Left colon (tissue), 2 donors: ENCODE data around the gene RBM33. TPM values are rescaled to one million over a fixed set of nuclear protein-coding genes. Genes with fewer than 3 reads are reported as not detected.

ENCODE experiments used
- ATAC-seq: fragments of 200-7000 bp; cut with Tn5 transposase; one replicate; pipeline ENCODE4 v1.9.1; 2020; ENCODE audit warnings: mild to moderate bottlenecking, moderate library complexity
- DNase-seq, 2 donors: peaks; one replicate each; pipeline ENCODE4 v3.0.0-alpha.2; 2020
- intact Hi-C, 2 donors: fragments of 100-400 bp; cut with DNase I in 1 of 2; cut with micrococcal nuclease in 1 of 2; formaldehyde crosslinking; loops; one replicate each; pipeline versions ENCODE4 v1.11.2 to v1.14.0; 2022; cut with DNase I, micrococcal nuclease
- total RNA-seq, 2 donors: library from RNA; stranded (reverse); fragmentation: NEBNext Ultra II Directional; extraction: Animal tissue kit (Norgen Biotek cat#: 25700); gene quantifications; one replicate each; pipeline ENCODE4 v1.2.1, GENCODE V29; 2021
- donor health status: DM: no; HTN: no; CAD: no.
- donor health status: DM: yes; HTN: yes; CAD: no.

The RBM33 gene
- total RNA-seq, 2 donors from 2014 or later, result 59.1 to 61.1 TPM

DNA sequence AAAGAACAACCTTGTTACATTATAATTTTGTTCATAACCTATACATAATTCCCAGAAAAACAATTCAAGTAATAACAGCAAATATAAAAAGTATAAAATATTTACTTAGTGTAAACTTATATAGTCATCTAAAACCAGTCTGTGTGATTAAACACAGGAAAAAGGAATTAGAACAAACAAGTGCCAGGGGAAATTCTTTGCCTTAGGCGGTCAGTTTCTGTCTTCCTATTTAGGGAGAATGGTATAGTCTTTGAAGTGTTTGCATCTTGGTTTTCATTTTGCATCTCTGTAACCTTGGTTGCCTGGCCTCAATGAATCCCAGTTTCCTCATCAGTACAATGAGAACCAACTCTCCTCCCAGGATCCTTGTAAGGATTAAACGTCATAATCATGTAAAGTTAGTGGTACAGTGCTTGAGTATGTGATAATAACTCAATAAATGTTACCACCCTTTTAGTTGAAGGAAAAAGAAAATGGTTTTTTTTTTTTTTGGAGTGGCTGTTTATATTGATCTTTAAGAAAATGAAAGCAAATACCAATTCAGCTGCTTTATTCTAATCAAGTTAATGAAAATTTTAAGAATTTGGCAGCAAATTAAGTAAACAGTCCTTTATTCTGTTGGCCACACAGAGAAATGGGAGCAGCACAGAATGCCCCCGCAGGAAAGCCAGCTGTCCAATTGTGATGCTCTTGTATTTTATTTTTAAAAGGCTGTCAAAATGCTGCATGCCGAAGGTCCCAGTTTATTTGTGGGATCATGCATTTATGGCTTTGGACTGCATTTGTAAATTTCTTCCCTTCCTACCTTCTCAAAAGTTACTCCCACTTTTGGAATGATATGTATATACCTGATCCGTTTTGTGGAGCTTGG, 106.0 kb downstream of the RBM33 start:
- intact Hi-C loops, result no loop called here
- DNase-seq (no peak), ATAC-seq (no peak)

- no peak for ATAC-seq
- intact Hi-C loops, result no loop called here
- no peak for DNase-seq
Measured at GRCh38 chr7:155751409-155751808, 106.9 kb downstream of the RBM33 start.

DNA sequence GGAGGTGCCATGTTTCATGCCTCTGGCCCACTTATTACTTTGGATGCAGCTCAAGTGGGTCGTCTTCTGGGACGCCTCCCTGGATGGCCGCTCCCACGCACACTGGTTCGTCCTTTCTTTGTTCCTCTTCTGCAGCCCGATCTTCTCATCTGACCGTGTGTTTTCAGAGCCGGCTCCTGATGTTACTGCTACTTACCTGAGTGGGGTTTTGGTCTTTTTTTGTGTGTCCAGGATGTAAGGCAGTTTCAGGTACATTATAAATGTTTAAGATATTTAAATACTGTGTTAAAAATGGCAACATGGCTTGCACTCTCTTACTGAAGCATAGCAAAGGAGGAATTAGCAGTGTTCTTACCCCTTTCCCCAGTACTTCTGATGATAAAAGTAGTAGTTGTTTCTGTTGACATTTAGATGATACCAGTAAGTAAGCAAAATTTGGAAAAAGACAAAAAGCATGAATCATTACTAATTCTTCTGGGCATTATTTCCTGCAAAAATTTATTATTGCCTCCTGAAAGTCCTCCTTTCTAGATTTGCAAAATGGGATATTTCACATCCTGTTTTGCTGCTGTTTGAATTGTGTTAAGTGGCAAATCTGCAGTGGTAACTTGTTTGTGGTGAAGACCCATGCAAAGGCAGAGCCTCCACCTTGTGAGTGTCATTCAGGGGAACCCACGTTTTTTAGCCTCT, 108.4 kb downstream of the RBM33 start:
- DNase-seq (no peak), ATAC-seq (no peak)
- intact Hi-C loops, result no loop called here

DNA sequence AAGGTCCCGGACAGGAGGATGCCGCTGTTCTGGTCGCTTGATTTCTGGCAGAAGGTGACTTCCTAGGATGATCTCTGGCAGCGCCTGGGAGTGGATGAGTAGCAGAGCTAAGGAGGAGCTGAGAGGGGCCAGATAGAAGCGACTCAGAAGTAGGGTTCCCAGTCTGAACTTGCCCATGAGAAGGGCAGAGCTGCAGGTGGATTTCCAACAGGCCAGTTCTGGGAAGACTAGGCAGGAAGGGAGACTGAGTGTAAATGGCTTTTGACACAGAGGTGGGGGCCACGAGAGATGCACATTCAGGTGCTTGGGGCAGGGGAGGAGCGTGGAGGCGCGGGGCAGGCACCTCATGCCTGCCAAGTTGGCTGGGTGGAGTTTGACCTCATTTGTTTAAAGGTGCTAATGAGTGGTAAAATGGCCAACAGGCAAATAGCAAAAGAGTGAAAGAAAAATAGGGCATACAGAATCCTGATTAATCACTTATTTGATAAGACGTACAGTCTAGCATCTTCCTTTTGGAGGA, 109.0 kb downstream of the RBM33 start:
- intact Hi-C loops, result no loop called here
- peak; percentile 51 for ATAC-seq
- DNase-seq, result no peak

- peak; percentile 20 for ATAC-seq
Measured at GRCh38 chr7:155754165-155754564, 109.7 kb downstream of the RBM33 start.

DNA sequence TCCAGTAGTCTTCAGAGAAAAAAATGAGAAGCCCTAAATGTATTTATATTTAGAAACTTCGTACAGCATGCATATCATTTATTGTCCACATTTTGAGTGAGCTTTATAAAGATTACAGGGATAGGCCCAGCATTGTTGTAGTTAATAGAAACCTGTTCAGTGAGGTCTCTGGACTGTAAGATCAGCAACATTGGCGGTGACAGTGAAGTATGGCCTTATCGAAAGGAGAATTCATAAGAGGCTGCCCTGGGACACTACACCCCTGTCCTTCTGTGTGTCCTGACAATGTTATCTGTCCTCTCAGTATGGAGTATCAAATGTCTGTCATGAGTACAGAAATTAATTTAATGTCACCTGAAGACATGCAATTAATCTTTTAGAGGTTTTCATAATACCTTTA, 110.6 kb downstream of the RBM33 start:
- intact Hi-C loops, result no loop called here
- ATAC-seq (no peak), DNase-seq (no peak)

More at GRCh38 chr7:155754165-155754564, 109.7 kb downstream of the RBM33 start:
- no peak for DNase-seq
- intact Hi-C loops, result no loop called here

DNA sequence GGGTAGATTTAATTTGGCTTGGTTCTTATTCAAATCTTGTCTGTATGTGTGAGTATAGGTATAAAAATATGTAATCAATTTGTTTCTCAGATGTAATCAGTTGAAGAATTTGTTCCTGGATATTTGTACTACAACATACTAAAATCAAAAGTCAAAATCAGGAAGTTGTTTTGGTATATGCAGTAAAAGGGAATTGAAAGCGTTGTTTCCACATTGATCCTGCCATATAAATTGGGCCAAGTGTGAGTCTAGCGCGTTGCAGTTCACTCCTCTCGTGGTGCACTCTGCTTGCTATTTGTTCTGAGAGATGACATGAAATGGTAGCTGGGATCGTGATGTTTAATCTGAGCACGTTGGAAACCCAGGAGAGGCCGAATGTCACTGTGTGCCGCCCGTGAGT, 111.9 kb downstream of the RBM33 start:
- DNase-seq (no peak), ATAC-seq (no peak)
- intact Hi-C loops, result no loop called here

DNA sequence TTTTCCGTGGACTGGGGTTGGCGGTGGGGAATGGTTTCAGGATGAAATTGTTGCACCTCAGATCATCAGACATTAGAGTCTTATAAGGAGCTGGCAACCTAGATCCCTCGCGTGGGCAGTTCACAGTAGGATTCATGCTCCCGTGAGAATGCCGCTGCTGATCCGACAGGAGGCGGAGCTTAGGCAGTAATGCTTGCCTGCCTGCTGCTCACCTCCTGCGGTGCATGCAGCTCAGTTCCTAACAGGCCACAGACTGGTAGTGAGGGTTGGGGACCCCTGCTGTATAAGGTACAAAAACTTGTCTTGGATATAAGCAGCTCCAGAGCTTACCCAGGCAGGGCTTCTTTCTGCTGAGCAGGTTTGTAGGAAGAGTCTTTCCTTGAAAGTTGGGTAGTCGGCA, 113.9 kb downstream of the RBM33 start:
- intact Hi-C loops, result no loop called here
- ATAC-seq (no peak), DNase-seq (no peak)

GRCh38 chr7:155759740-155760430, 115.4 kb downstream of the RBM33 start:
- ATAC-seq (peak; percentile 96), DNase-seq (peak in 1 of 2 donors; percentile 35)
- intact Hi-C loops, result no loop called here

- no peak for DNase-seq
- ATAC-seq, result no peak
- intact Hi-C loops, result no loop called here
Measured at GRCh38 chr7:155761162-155761561, 116.7 kb downstream of the RBM33 start.

GRCh38 chr7:155762036-155762435, 117.6 kb downstream of the RBM33 start:
- intact Hi-C loops, result no loop called here
- DNase-seq (no peak), ATAC-seq (no peak)

DNA sequence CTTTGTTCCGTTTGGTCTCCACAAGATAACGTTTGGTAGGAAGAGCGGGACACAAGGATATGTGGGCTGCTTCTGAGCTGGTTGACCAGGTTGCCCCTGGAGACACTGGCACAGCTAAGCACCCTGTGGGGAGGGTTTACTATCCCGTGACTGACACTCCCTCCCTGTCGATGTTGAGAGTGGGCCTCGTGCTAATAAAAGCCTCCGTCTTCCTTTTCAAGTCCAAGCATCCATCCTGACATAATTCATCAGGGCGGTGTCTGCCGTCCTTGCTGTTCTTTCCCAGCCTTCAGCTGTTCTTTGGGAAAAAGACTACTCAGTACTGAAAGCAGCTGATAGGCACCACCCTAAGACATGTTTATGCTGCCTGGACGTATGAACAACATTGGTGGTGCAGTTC, 118.2 kb downstream of the RBM33 start:
- no peak for DNase-seq
- intact Hi-C loops, result no loop called here
- ATAC-seq, result no peak

GRCh38 chr7:155763122-155763521, 118.7 kb downstream of the RBM33 start:
- ATAC-seq (no peak), DNase-seq (no peak)
- intact Hi-C loops, result no loop called here

- DNase-seq (no peak), ATAC-seq (no peak)
- intact Hi-C loops, result no loop called here
Measured at GRCh38 chr7:155763691-155764437, 119.4 kb downstream of the RBM33 start.

DNA sequence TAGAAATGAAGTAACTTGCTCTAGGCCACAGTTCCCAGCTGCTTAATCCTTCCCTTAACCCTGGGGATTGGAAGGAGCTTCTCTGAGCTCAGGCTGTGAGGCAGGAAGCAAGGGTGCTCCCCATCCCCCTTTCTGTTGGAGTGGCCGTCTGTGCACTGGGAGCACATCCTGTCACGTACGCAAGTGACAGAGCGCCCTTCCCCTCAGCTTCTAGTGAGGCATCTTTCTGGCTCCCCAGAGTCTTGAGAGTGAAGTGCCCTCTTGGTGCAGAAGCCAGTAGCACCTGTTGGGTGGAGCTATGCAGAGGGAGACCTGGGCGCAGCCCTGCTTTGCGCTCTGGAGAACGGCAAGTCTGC, 120.0 kb downstream of the RBM33 start:
- no peak for DNase-seq
- ATAC-seq, result no peak
- intact Hi-C loops, result no loop called here

- ATAC-seq (no peak), DNase-seq (no peak)
- intact Hi-C loops, result loop anchor here in 1 of 2 donors (5.0 kb wide), 1 partner anchor 163 kb away; no protein-coding TSS in a partner anchor
Measured at GRCh38 chr7:155765458-155765857, 121.0 kb downstream of the RBM33 start.

DNA sequence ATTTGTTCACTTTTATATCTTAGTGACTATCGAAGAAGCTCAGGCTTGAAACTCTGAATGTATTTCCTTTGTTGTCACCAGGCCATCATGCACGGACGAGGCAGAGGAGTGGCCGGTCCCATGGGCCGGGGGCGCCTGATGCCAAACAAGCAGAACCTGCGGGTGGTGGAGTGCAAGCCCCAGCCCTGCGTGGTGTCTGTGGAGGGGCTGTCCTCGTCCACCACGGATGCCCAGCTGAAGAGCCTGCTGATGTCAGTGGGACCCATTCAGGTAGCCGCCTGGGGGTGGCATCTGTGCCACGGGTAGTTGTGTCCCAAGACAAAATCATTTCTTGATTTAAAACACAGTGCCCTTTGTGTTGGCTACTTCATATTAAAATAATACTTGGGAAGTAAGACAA, 121.9 kb downstream of the RBM33 start:
- ATAC-seq, result no peak
- intact Hi-C loops, result loop anchor here in 1 of 2 donors (5.0 kb wide), 1 partner anchor 164 kb away; no protein-coding TSS in a partner anchor
- no peak for DNase-seq

GRCh38 chr7:155766966-155767916, 122.8 kb downstream of the RBM33 start:
- DNase-seq (no peak), ATAC-seq (no peak)
- intact Hi-C loops, result loop anchor here in 1 of 2 donors (5.0 kb wide), 1 partner anchor 165 kb away; no protein-coding TSS in a partner anchor
